Epithelial cell of proximal tubule (primary cell): ENCODE results near the gene CDH13. TPM values are rescaled to one million over a fixed set of nuclear protein-coding genes. Genes with fewer than 3 reads are reported as not detected.

Source experiments
- DNase-seq: peaks from one replicate; pipeline ENCODE4 v3.0.0-alpha.2; 2011; ENCODE audit warnings: low read depth
- H3K4me3 ChIP-seq: 2 replicates; pipeline ENCODE4 v1.5.1; 2011; ENCODE audit warnings: low read depth, mild to moderate bottlenecking, low read length
- total RNA-seq: library from RNA; depleted of rRNA; stranded (reverse); fragments of >200 nt; gene quantifications from 2 replicates; pipeline ENCODE4 v1.2.3, GENCODE V29; 2015
- TF ChIP-seq, protein P1 (sequence below): conservative IDR thresholded peaks from 2 replicates; pipeline ENCODE4 v1.5.1; 2012; ENCODE audit warnings: low read depth, mild to moderate bottlenecking, low read length

CDH13 gene
- total RNA-seq, 1 donor from 2014 or later = 85.4 TPM

- DNase-seq = no peak
- TF ChIP-seq, protein P1, sequence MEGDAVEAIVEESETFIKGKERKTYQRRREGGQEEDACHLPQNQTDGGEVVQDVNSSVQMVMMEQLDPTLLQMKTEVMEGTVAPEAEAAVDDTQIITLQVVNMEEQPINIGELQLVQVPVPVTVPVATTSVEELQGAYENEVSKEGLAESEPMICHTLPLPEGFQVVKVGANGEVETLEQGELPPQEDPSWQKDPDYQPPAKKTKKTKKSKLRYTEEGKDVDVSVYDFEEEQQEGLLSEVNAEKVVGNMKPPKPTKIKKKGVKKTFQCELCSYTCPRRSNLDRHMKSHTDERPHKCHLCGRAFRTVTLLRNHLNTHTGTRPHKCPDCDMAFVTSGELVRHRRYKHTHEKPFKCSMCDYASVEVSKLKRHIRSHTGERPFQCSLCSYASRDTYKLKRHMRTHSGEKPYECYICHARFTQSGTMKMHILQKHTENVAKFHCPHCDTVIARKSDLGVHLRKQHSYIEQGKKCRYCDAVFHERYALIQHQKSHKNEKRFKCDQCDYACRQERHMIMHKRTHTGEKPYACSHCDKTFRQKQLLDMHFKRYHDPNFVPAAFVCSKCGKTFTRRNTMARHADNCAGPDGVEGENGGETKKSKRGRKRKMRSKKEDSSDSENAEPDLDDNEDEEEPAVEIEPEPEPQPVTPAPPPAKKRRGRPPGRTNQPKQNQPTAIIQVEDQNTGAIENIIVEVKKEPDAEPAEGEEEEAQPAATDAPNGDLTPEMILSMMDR = no peak
Observed at GRCh38 chr16:83619381-83620150, 992.8 kb downstream of the CDH13 start.

DNA sequence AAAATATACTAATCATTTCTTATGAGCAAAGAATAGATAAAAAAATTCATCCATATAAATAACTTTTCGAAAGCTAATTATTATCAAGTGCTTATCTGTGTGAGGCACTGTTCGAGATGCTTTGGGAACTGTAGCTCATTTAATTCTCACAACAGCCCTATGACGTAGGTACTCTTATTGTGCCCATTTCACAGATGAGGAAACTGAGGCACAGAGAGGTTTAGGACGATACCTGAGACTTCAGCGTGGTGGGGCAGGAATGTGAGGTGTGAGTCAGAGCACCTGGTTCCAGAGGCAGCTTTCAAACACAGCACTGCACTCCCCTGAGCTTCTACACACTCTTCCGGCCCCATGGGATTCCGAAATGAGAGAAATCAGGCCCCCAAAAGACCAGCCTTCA, 995.2 kb downstream of the CDH13 start:
- TF ChIP-seq, protein P1 = no peak
- no peak overlapping the region for H3K4me3 ChIP-seq
- DNase-seq = no peak

More at GRCh38 chr16:83619381-83620150, 992.8 kb downstream of the CDH13 start:
- no peak overlapping the region for H3K4me3 ChIP-seq

- TF ChIP-seq, protein P1 = no peak
- no peak for DNase-seq
- H3K4me3 ChIP-seq = no peak overlapping the region
Observed at GRCh38 chr16:83623091-83623730, 996.4 kb downstream of the CDH13 start.

DNA sequence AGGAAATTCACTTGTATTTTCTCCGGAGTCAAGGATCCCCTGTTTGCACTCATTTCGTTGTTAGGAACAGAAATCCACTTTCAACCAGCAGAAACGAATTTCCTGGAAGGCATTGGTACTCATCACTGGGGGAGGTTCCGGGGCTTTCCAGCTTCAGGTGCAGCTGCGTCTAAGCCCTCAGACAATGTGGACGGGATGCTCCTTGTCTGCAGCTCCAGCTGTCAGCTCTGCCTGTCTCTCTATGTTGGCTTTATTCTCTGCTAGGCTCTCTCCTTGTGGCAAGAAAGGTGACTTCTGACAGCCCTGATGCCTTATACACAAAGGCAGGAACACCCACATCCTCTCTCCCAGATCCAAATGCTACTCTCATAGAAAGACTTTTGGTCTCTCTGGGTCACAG, 997.1 kb downstream of the CDH13 start:
- TF ChIP-seq, protein P1 = no peak
- H3K4me3 ChIP-seq = no peak overlapping the region
- no peak for DNase-seq

GRCh38 chr16:83624429-83625120, 997.8 kb downstream of the CDH13 start:
- TF ChIP-seq, protein P1 = no peak
- H3K4me3 ChIP-seq = no peak overlapping the region
- DNase-seq = no peak

- DNase-seq = no peak
- no peak overlapping the region for H3K4me3 ChIP-seq
- TF ChIP-seq, protein P1 = no peak
Observed at GRCh38 chr16:83626204-83626603, 999.4 kb downstream of the CDH13 start.
